ENCODE results near the gene TPCN1. TPM values are rescaled to one million over a fixed set of nuclear protein-coding genes. Genes with fewer than 3 reads are reported as not detected.

TPCN1 gene
- total and polyA plus RNA-seq, 2 of the 8 experiments (the other 6 are each of a cell fraction or from before 2014, with no cell fraction given) = 14.9 to 21.4 TPM

- TF ChIP-seq CHD2 (IDR thresholded peaks at IDR 0.05; ENCODE audit: low read length) = no peak
- TF ChIP-seq CTBP2 (IDR thresholded peaks at IDR 0.05; ENCODE audit: borderline replicate concordance, insufficient read depth, insufficient read length, low read length) = no peak
- no peak for TF ChIP-seq TAF7 (optimal IDR thresholded peaks at IDR 0.05; ENCODE audit: borderline replicate concordance, low read depth, low read length)
- no peak for TF ChIP-seq SP2 (IDR thresholded peaks at IDR 0.05; ENCODE audit: low read length)
- TF ChIP-seq MAFK (IDR thresholded peaks at IDR 0.05; ENCODE audit: low read depth, low read length) = no peak
These were observed 109.2 kb downstream of the TPCN1 start (continued) for GRCh38 chr12:113330505-113330904.

Measured in H1 (cell line).